Retinal pigment epithelial cell (primary cell): Measurements from ENCODE around the gene PTPRN2.

Experiments used
- DNase-seq: peaks from one replicate; pipeline ENCODE4 v3.0.0-alpha.2; 2010; ENCODE audit warnings: low read depth
- H3K4me3 ChIP-seq: 2 replicates; pipeline ENCODE4 v1.5.1; 2011; ENCODE audit warnings: mild to moderate bottlenecking, low read length, control low read depth, moderate library complexity
- CTCF ChIP-seq: conservative IDR thresholded peaks from 2 replicates; pipeline ENCODE4 v1.5.1; 2011; ENCODE audit warnings: low read depth, low read length, control low read depth, inconsistent platforms

Gene PTPRN2

GRCh38 chr7:158555034-158555520 is 32.5 kb downstream of the PTPRN2 start:
- no peak overlapping the region for H3K4me3 ChIP-seq
- TF ChIP-seq CTCF: no peak
- DNase-seq: no peak

DNA sequence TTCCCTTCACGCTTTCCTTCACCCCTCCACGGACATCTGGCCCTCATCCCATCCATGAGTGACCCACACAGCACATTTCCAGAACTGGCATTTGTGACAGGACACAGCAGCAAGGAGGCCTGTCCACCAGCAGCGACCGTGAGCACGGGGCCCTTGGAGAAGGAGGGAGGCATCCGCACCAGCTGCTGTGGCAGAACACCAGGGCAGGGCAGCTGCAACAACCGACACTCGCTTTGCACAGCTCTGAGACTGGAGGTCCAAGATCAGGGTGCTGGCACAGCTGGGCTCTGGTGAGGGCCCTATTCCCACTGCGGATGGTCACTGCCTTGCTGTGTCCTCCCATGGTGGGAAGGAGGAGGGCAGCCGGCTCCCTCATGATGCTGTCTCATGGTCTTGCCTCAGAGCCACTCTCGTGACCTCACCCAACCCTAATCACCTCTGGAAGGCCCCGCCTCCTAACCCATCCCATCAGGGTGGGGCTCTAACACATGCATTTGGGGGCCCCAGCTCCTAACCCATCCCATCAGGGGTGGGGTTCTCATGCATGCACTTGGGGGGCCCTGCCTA is 36.7 kb downstream of the PTPRN2 start:
- no peak for DNase-seq
- no peak overlapping the region for H3K4me3 ChIP-seq
- no peak for TF ChIP-seq CTCF

- DNase-seq: no peak
- H3K4me3 ChIP-seq: no peak overlapping the region
- TF ChIP-seq CTCF: no peak
Observed at GRCh38 chr7:158550394-158550700, 37.3 kb downstream of the PTPRN2 start.

DNA sequence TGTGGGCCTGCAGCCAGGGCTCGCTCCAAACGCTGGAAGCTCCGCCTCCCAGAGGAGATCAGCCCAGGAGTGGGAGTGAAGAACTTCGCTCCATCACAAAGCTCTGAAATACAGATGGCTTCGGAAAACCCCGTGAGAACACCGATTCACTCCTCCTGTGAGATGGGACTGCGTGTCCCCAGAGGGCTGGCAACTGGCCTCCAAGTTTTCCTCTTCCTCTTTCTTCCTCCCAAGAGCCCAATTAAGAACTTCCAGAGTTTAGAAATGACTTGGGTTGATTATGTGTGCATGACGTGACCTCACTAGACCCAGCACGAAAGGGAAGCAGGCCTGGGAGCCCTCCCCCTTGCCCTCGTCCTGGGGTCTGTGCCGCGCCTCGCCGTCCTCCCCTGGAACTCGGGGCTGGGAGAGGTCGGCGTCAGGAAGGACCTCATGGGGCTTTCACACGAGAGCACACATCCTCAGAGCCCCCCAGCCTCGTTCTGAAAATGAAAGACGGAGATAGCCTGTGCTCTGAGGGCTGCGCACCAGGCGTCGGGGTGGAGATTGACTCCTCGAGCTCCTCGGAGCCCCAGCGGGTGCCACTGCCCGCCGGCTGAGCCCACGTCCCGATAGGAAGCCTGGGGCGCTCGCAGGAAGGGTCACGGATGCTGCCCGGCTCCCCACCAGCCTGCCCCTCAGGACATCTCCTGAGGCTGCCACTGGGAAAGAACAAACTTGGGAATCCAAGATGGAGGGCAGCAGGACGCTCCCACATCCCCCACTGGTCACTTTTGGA is 37.8 kb downstream of the PTPRN2 start:
- no peak for DNase-seq
- H3K4me3 ChIP-seq: no peak overlapping the region
- no peak for TF ChIP-seq CTCF

DNA sequence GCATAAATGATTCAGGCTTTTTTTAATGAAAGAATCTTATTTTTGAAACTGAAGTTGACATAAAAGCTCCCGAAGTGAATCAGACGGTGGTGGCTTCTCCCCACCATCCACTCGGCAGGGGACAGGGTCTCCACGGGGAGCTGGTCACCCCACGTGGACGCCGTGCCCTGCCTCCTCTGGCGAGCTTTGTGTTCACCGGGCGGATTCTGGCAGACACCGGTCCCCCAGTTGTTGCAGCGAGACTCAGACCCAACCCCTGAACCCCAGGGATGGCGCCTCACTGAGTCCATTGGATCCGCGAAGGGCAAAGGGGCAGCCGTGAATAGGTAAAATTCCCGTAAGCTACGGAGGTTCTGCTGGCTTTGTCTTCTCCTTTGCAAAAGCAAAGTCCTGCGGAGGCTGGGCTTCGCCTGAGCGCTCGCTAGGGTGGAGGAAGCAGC is 38.4 kb downstream of the PTPRN2 start:
- H3K4me3 ChIP-seq: no peak overlapping the region
- TF ChIP-seq CTCF: no peak
- DNase-seq: no peak

- TF ChIP-seq CTCF: no peak
- H3K4me3 ChIP-seq: no peak overlapping the region
- DNase-seq: no peak
Observed at GRCh38 chr7:158548726-158549125, 38.9 kb downstream of the PTPRN2 start.

GRCh38 chr7:158547817-158548216 is 39.8 kb downstream of the PTPRN2 start:
- no peak for TF ChIP-seq CTCF
- DNase-seq: no peak
- no peak overlapping the region for H3K4me3 ChIP-seq
